Tongue (tissue), 3 donors: ENCODE data around the gene YTHDC1. TPM values are rescaled to one million over a fixed set of nuclear protein-coding genes. Genes with fewer than 3 reads are reported as not detected.
"Not testable (repeated sequence)": the region's sequence is repeated elsewhere in the genome, so short reads cannot be mapped to it uniquely, and the experiment has no call there.

Source experiments
- DNase-seq: peaks from one replicate; pipeline ENCODE4 v3.0.0-alpha.2; 2015
- small RNA-seq: library from RNA; depleted of rRNA; stranded (forward); fragments of <200 nt; gene quantifications from one replicate; pipeline ENCODE3, GENCODE V24; 2014; ENCODE audit warnings: low replicate concordance
- total RNA-seq: library from RNA; depleted of rRNA; stranded (reverse); fragments of >200 nt; gene quantifications from one replicate; pipeline ENCODE4 v1.2.3, GENCODE V29; 2014

YTHDC1 gene
- total RNA-seq, 1 donor from 2014 or later = 97.2 TPM

GRCh38 chr4:68288393-68288740, 61.5 kb downstream of the YTHDC1 start:
- DNase-seq = no peak

- no peak for DNase-seq
Observed at GRCh38 chr4:68287704-68288392, 62.0 kb downstream of the YTHDC1 start.

- DNase-seq = no peak
Observed at GRCh38 chr4:68283714-68284113, 66.2 kb downstream of the YTHDC1 start.

GRCh38 chr4:68283095-68283494, 66.8 kb downstream of the YTHDC1 start:
- DNase-seq = no peak

- DNase-seq = not testable (repeated sequence)
Observed at GRCh38 chr4:68281796-68282740, 67.8 kb downstream of the YTHDC1 start.

- no peak for DNase-seq
Observed at GRCh38 chr4:68278029-68278428, 71.9 kb downstream of the YTHDC1 start.

GRCh38 chr4:68277627-68278026, 72.3 kb downstream of the YTHDC1 start:
- DNase-seq = no peak

GRCh38 chr4:68272860-68273259, 77.0 kb downstream of the YTHDC1 start:
- DNase-seq = no peak

GRCh38 chr4:68272380-68272779, 77.5 kb downstream of the YTHDC1 start:
- no peak for DNase-seq

- DNase-seq = peak; percentile 79
Observed at GRCh38 chr4:68271851-68272357, 78.0 kb downstream of the YTHDC1 start.

GRCh38 chr4:68267433-68267944, 82.4 kb downstream of the YTHDC1 start:
- no peak for DNase-seq

GRCh38 chr4:68264875-68265565, 84.9 kb downstream of the YTHDC1 start:
- DNase-seq = no peak

Small RNA genes lying within 50 kb of the gene (small RNA-seq; reads per million reads assigned to genes)
- not detected for gene MT2P1

Other genes with a start within 250 kb of the YTHDC1 start
- gene TMPRSS11F, start 220.2 kb downstream of the YTHDC1 start, total RNA-seq = 0.72 TPM
- 84.9 TPM for gene TMPRSS11B, start 104.4 kb downstream of the YTHDC1 start, total RNA-seq
- 3.5 TPM for gene TMPRSS11E, start 97.4 kb upstream of the YTHDC1 start, total RNA-seq
- not detected for gene UGT2B17, start 226.2 kb upstream of the YTHDC1 start, total RNA-seq